Cardiac muscle cell (in vitro differentiated cells and primary cell): ENCODE measurements around the gene PCSK2. TPM values are rescaled to one million over a fixed set of nuclear protein-coding genes. Genes with fewer than 3 reads are reported as not detected.

Experiments
- DNase-seq, 2 donors: peaks; one replicate each; pipeline versions ENCODE4 v3.0.0 to v3.0.0-alpha.2; 2010 to 2017; ENCODE audit warnings: low read depth in 1 of 2, low spot score in 1 of 2
- H3K27ac ChIP-seq: fragments of 200-600 bp; sonication (generic); 2 replicates; pipeline ENCODE4 v1.5.1; 2016
- H3K27me3 ChIP-seq: fragments of 200-600 bp; sonication (generic); 2 replicates; pipeline ENCODE4 v1.6.0; 2016; ENCODE audit warnings: control low read depth
- H3K36me3 ChIP-seq: fragments of 200-600 bp; sonication (generic); 2 replicates; pipeline ENCODE4 v1.5.1; 2016; ENCODE audit warnings: control low read depth
- H3K4me1 ChIP-seq: fragments of 200-600 bp; sonication (generic); 2 replicates; pipeline ENCODE4 v1.8.1; 2017; ENCODE audit warnings: low read depth, mild to moderate bottlenecking, mixed run types
- H3K4me3 ChIP-seq: fragments of 200-600 bp; sonication (generic); 2 replicates; pipeline ENCODE4 v1.5.1; 2016; ENCODE audit warnings: mild to moderate bottlenecking
- H3K9me3 ChIP-seq: fragments of 200-600 bp; sonication (generic); 2 replicates; pipeline ENCODE4 v1.5.1; 2017; ENCODE audit warnings: low read depth, mild to moderate bottlenecking, control low read depth
- CTCF ChIP-seq: IDR thresholded peaks from 2 replicates; pipeline ENCODE4 v1.5.1; 2012; ENCODE audit warnings: low read depth, mild to moderate bottlenecking, low read length
- polyA plus RNA-seq: library from polyadenylated mRNA; unstranded; fragments of >200 nt; fragmentation: Nextera tagmentation; extraction: Ambion mirVana; gene quantifications from 2 replicates; pipeline ENCODE4 v1.2.1, GENCODE V29; 2016
- total RNA-seq: library from RNA; depleted of rRNA; stranded (reverse); fragments of >200 nt; gene quantifications from 2 replicates; pipeline ENCODE4 v1.2.3, GENCODE V29; 2016

Gene PCSK2
- total and polyA plus RNA-seq, 2 experiments from 2014 or later = 0.12 to 0.66 TPM

DNA sequence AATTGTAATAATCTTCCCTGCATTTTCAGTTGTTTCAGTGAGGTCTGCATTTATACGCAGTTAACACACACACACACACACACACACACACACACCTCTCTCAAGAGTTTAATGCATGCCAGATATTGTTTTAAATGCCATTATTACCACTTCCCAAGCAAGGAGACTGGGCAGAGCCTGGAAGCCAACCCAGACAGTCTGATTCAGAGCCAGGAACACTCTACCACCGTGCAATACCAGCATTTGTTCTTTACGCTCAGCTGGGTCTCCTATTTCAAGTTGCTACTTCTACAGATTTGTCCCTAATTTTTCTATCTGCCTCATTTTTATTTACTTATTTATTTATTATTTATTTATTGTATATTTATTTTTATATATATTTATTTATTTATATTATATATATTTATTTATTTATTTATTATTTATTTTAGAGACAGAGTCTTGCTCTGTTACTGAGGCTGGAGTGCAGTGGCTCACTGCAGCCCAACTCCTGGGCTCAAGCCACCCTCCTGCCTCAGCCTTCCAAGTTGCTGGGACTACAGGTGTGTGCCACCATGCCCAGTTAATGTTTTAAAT, 68.4 kb downstream of the PCSK2 start:
- Histone ChIP-seq H3K9me3 (no peaks in the 10 kb centered on the region), H3K36me3 (no peaks in the 10 kb centered on the region), H3K27ac (no peak overlapping the region), H3K4me3 (no peak overlapping the region), H3K27me3 (no peaks in the 10 kb centered on the region), H3K4me1 (no peaks in the 10 kb centered on the region)
- no peak for TF ChIP-seq CTCF
- DNase-seq = no peak

DNA sequence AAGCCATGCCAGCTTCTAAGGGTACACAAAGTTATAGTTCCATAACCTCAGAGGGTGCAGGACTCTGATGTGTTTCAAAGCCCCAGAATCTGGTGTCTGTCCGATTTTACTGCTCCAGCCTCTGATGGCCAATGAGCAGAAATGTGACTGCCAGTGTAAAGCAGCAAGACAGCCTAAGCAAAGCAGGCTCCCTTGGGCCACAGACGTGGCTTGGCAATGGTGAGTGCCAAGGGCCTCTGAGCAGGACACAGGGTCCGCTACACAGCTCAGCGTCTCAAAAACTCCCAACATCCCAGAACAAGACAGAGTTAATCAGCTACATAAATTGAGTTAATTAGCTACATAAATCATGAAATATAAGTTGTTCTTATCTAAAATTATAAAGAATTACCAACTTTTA, 69.2 kb downstream of the PCSK2 start:
- DNase-seq = no peak
- H3K9me3 ChIP-seq = no peaks in the 10 kb centered on the region

GRCh38 chr20:17298171-17298570, 71.3 kb downstream of the PCSK2 start:
- DNase-seq = no peak
- Histone ChIP-seq H3K27ac (no peak overlapping the region), H3K9me3 (no peaks in the 10 kb centered on the region), H3K36me3 (no peaks in the 10 kb centered on the region), H3K4me3 (no peak overlapping the region), H3K4me1 (no peaks in the 10 kb centered on the region), H3K27me3 (no peaks in the 10 kb centered on the region)
- no peak for TF ChIP-seq CTCF

More for the DNA sequence above, 69.2 kb downstream of the PCSK2 start:
- H3K4me1 ChIP-seq = no peaks in the 10 kb centered on the region
- H3K27me3 ChIP-seq = no peaks in the 10 kb centered on the region
- no peak overlapping the region for H3K4me3 ChIP-seq
- H3K27ac ChIP-seq = no peak overlapping the region
- H3K36me3 ChIP-seq = no peaks in the 10 kb centered on the region
- no peak for TF ChIP-seq CTCF

DNA sequence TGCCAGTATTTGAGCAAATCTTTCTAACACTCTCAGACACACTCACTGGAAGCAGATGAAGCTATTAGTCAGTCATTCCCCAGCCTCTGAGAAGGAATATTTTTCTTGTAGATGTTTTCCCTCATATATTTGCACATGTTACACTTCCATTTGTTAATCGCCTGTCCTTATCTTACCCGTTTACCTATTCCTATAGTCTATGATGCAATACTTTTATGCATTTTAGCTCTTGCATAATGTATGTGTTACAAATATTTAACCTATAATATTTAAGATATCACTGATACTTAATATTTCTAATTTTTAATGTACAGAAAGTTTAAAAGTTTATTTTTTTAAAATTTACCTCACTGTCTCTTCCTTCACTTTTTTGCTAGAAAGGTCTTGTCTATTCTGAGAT, 71.9 kb downstream of the PCSK2 start:
- no peak overlapping the region for H3K27ac ChIP-seq
- no peak for DNase-seq
- no peak for TF ChIP-seq CTCF

GRCh38 chr20:17300113-17300512, 73.3 kb downstream of the PCSK2 start:
- Histone ChIP-seq H3K36me3 (no peaks in the 10 kb centered on the region), H3K27ac (no peak overlapping the region), H3K27me3 (no peaks in the 10 kb centered on the region), H3K4me3 (no peak overlapping the region), H3K9me3 (no peaks in the 10 kb centered on the region), H3K4me1 (no peaks in the 10 kb centered on the region)
- no peak for DNase-seq
- TF ChIP-seq CTCF = no peak

More for the DNA sequence above, 71.9 kb downstream of the PCSK2 start:
- Histone ChIP-seq H3K27me3 (no peaks in the 10 kb centered on the region), H3K4me3 (no peak overlapping the region), H3K4me1 (no peaks in the 10 kb centered on the region), H3K9me3 (no peaks in the 10 kb centered on the region), H3K36me3 (no peaks in the 10 kb centered on the region)
